Loucy (cell line): ENCODE results near the gene ZNF341.

Experiments used
- EZH2phosphoT487 ChIP-seq: fragments of 200-600 bp; IDR thresholded peaks from 2 replicates; pipeline ENCODE4 v1.6.1; 2018; ENCODE audit warnings: antibody characterized with exemption, mild to moderate bottlenecking, moderate library complexity, borderline replicate concordance
- TF ChIP-seq, protein P1 (sequence below): fragments of 200-600 bp; sonication (generic); conservative IDR thresholded peaks from 2 replicates; pipeline ENCODE4 v1.5.1; 2014; ENCODE audit warnings: mild to moderate bottlenecking, antibody characterized with exemption, low read length

GRCh38 chr20:33761698-33762250 lies 30.0 kb downstream of the ZNF341 start:
- TF ChIP-seq, protein P1, sequence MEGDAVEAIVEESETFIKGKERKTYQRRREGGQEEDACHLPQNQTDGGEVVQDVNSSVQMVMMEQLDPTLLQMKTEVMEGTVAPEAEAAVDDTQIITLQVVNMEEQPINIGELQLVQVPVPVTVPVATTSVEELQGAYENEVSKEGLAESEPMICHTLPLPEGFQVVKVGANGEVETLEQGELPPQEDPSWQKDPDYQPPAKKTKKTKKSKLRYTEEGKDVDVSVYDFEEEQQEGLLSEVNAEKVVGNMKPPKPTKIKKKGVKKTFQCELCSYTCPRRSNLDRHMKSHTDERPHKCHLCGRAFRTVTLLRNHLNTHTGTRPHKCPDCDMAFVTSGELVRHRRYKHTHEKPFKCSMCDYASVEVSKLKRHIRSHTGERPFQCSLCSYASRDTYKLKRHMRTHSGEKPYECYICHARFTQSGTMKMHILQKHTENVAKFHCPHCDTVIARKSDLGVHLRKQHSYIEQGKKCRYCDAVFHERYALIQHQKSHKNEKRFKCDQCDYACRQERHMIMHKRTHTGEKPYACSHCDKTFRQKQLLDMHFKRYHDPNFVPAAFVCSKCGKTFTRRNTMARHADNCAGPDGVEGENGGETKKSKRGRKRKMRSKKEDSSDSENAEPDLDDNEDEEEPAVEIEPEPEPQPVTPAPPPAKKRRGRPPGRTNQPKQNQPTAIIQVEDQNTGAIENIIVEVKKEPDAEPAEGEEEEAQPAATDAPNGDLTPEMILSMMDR: no peak
- TF ChIP-seq EZH2phosphoT487: no peak
